NCI-H524 treated with DMSO at 0.1 percent for 48 hours (cell line): ENCODE results near the gene SLC30A2.
"Not testable (repeated sequence)": the region's sequence is repeated elsewhere in the genome, so short reads cannot be mapped to it uniquely, and the experiment has no call there.

Experiments used
- DNase-seq: peaks from one replicate; lab custom pipeline; 2025; lab: John Stamatoyannopoulos, UW

Gene SLC30A2

DNA sequence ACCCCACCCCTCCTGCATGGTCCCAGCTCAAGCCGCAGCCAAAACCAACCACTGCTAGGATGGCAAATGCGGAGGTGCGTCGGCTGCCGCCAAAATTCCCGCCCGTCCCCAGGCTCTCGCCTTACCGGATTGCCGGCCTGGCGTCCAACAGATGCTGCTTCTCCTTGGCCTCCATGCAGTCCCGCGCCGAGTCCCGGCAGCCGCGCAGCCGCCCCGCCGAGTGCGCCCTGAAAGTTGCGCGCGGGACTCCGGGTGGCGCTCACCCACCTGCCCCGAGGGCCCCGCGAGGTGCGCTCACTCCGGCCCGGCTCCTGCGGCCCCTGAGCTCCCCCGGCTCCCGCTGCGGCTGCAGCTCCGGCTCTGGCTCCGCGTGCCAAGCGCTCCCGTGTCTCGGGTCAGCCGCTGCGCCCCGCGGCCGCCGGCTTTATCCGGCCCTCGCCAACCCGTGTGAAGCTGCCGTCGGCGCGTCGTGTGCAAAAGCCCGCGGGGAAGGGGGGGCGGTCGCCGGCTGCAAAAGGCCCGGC, at the start of gene SLC30A2:
Gene SLC30A2 (minus strand): TSS at position 397 of the 524 bp plus-strand sequence. CDS start 222 bp downstream, at position 175.
- DNase-seq: no peak

DNA sequence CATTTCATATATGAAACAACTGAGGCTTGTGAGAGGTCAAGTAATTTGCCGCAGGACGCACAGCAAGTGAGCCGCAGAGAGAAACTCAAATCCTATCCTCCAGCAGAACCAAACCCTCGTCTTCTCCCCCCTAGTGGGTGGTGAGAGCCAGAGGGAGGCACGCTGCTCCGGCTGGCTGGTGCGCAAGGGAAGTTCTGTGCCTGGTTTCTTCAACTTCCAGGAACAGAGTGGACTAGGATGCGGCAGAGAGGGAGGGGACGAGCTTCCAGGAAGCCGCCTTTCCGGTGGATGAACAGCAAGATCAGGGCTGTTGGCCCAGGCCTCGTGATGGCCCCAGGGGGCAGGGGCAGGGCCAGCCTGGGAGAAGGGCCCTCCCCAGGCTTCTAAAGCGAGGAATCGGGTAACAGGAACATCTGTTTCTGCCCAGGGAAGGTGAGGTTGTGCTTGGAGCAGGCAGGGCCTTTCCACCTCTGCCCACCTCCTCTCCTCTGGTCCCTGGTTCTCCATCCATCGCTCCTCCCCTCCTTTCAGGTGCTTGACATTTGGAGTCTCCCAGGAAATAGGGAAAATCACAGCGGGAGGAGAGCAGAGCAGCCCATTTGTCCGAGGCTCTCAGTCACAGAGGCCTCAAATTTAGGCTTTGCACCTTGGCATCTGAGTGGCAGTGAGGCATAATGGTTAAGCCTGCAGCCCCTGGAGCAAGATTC, 48.9 kb upstream of the SLC30A2 start:
- peak; percentile 55 for DNase-seq

DNA sequence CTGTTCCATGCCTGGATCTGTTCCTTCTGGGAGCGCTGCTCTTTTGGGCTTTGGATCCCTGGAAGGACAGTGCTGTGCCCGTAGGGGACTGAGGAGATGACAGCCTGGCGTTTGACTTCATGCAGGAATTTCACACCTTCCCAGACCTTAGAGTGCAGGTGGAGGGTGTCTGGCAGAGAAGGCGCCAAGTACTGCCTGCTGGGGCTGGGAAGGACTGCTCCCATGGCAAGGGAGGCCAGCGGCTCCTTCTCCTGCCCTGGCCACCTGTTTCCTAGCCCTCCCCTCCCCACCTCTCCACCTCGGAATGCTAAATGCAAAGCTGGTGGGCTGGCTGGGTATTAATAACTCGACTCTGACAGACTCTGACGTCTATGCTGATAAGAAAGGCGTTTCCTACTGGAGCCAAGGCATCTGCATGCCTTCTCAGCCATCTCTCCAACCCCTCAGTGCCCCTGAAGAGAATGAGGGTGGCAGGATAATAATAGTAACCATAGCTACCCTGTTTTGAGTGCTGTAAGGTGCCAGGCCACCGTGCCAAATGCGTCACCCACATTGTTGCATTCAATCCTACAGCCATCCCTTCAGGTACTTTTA, 48.3 kb upstream of the SLC30A2 start:
- no peak for DNase-seq

DNA sequence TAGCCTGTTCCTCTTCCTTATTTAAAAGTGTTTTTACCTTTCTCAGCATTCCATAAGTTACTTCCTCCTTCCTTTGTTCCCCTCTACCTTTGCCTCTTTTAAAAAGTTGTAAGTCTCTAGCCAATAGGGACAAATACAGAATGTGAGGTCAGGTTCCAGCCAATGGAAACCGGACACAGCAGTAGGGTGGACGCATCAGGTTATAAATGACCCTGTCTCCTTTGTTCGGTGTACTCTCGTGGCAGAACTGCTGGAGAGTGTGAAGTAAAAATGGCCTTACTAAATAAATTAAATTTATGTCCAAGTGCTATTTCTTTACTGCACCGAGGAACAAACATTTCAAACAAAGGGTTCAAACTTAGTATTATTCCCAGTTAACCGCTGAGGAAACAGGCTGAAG, 47.7 kb upstream of the SLC30A2 start:
- not testable (repeated sequence) for DNase-seq

DNA sequence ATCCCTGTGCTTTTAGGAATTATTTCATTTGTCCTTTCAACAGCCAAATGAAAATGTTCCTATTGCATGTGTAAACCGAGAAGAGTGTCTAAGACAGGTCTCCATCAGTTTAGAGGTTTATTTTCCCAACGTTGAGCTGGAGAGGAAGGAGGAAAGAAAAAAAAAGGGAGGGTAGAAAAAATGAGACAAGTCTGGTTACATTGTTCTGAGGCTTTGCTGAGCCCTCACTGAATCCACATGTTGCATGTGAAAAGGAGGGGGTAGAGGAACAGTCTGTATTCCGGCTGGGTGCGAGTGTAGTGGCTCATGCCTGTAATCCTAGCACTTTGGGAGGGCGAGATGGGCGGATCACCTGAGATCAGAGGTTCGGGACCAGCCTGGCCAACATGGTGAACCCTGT, 46.5 kb upstream of the SLC30A2 start:
- DNase-seq: no peak

- no peak for DNase-seq
Measured at GRCh38 chr1:26090893-26091292, 45.0 kb upstream of the SLC30A2 start.

GRCh38 chr1:26089125-26089524, 43.2 kb upstream of the SLC30A2 start:
- no peak for DNase-seq

DNA sequence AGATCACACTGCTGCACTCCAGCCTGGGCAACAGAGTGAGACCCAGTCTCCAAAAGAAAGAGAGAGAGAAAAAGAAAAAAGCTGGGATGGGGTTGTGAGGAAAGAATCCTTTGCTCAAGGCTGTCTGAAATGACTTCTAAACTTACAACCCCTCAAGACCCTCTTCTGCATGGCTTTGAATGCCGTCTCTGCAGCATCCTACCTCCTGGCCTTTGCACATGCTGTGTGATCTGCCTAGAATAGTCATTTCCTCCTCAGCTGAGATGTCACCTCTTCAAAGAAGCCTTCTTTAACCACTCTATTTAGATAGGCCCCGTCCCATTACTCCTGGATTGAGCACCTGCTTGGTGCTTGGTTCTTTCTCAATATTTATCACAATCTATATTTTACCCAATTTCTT, 38.9 kb upstream of the SLC30A2 start:
- no peak for DNase-seq

- no peak for DNase-seq
Measured at GRCh38 chr1:26084091-26084561, 38.2 kb upstream of the SLC30A2 start.

- DNase-seq: no peak
Measured at GRCh38 chr1:26083208-26083607, 37.3 kb upstream of the SLC30A2 start.

DNA sequence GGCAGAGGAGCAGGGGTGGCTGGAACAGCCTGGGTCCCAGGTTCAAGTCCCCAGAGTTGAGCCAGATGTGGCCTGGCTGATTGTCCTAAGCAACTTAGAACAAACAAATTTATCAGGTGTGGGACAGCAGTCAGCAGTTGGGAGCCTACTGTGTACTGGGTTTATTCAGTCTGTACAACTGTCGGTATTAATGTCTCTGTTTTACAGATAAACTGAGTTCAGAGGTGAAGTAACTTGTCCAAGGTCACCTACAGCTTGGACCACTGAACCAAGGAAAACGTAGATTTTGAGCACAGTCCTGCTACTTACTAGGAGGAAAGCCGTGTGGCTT, 36.1 kb upstream of the SLC30A2 start:
- no peak for DNase-seq

- DNase-seq: no peak
Measured at GRCh38 chr1:26081267-26082019, 35.5 kb upstream of the SLC30A2 start.

GRCh38 chr1:26079960-26080814, 34.3 kb upstream of the SLC30A2 start:
- no peak for DNase-seq

DNA sequence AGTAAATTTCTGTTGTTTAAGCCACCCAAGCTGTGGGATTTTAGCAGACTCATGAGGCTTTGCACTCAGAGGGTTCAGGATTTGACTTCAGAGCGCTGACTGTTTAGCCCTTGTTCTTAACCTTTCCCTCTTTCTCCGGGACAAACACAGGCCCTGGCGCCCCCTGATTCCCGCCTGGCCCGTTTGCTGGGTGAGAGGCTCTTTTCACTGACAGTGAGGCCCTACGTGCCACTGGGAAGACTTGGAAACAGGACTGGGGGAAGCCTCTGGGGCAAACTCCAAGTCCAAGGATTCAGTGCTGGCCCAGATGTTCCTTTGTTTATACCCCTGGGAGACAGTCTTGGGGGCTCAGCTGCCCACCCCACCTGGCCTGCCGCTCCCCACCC, 33.3 kb upstream of the SLC30A2 start:
- DNase-seq: no peak

DNA sequence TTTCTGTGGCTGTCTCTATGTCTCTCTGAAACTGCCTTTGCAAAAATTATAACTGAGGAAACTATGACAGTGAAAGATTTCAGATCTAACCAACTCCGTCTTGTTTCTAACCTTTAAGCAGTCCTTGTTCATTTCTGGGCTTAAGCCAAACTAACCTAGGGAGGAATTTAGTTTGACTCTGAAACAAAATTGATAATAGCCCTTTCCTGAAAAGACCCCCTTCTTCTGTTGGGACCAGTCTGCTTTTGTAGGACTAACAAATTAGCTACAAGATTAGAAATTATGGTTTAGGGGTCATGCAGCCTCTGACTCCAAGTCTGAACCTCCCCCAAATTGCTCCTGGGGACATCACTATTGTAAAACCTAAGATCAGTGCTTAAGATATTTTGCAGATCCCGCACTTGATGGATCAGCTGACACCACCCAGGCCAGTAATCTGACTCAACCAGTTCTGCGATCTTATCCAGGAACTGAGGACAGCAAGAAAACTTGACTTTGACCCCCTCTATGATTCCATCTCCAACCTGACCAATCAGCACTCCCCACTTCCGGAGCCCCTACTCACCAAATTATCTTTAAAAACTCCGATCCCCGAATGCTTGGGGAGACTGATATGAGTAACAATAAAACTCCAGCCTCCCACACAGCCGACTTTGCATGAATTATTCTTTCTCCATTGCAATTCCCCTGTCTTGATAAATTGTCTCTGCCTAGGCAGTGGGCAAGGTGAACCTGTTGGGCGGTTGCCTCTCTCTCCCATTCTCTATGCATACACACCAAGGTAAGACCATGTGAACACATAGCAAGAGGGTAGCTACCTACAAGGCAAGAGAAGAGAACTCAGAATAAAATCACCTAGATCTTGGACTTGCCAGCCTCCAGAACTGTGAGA, 32.6 kb upstream of the SLC30A2 start:
- DNase-seq: no peak

DNA sequence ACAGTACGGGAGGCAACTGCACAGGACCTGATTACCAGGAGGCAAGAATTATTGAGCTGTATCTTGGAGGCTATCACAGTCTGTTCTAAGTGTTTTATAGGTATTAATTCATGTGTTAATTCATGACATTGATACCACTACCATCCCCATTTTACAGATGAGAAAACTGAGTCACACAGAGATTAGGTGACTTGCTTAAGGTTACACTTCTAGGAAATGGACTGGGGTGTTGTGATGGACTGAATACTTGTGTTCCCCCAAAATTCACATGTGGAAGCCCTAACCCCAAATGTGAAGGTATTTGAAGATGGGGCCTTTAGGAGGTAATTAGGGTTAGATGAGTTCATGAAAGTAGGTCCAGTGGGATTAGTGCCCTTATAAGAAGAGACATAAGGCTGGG, 31.6 kb upstream of the SLC30A2 start:
- DNase-seq: no peak

GRCh38 chr1:26075421-26076144, 29.7 kb upstream of the SLC30A2 start:
- DNase-seq: no peak

GRCh38 chr1:26072305-26072704, 26.4 kb upstream of the SLC30A2 start:
- DNase-seq: no peak

DNA sequence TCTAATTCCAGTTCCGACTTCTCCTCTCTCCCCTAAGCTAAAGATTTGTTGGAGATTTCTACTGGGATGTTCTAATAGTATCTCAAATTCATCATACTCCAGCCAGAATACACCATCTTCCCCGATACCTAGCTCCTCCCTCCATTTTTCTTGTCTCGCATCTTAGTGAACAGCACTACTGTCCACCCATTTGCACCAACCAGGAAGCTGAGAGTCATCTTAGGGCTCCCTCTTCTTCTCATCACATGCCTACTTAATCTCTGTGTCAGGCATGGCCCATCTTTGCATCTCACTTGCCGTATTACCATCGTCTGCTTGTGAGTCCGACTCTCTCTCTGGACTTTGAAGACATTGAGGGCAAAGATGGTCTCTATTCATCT, 25.0 kb upstream of the SLC30A2 start:
- no peak for DNase-seq

- DNase-seq: no peak
Measured at GRCh38 chr1:26070296-26070962, 24.5 kb upstream of the SLC30A2 start.
